Body of pancreas (tissue), 4 donors: Measurements from ENCODE around the gene TERC.

Experiments used
- CTCF ChIP-seq, 7 experiments: fragments of 450-650 bp in 4 of 7; fragments of 200-600 bp in 3 of 7; sonication (generic) in 3 of 7; IDR thresholded peaks; one replicate each; pipeline ENCODE4 v1.5.1; 2016 to 2019; ENCODE audit warnings: antibody characterized with exemption in 7 of 7
- POLR2A ChIP-seq, 3 donors: fragments of 450-650 bp; IDR thresholded peaks; one replicate each; pipeline ENCODE4 v1.6.1; 2016; ENCODE audit warnings: antibody characterized with exemption in 3 of 3, mild to moderate bottlenecking in 2 of 3

GRCh38 chr3:169751875-169752274 is 13.0 kb downstream of the TERC start:
- TF ChIP-seq CTCF (IDR thresholded peaks at IDR 0.05) (no peak), POLR2A (IDR thresholded peaks at IDR 0.05) (no peak)
